GM18505 (cell line): ENCODE measurements around the gene CLDN9.
A peak's percentile ranks its signal among the peaks of the same experiment; 100 is the strongest.

Experiments used
- ATAC-seq: cut with Tn5 transposase; IDR thresholded peaks from one replicate; pipeline ENCODE4 v1.9.1; 2021; ENCODE audit not compliant: unreplicated experiment
- POLR2A ChIP-seq: IDR thresholded peaks from 4 replicates; pipeline ENCODE4 v1.6.1; 2011; ENCODE audit warnings: borderline replicate concordance; ENCODE audit not compliant: insufficient read depth, insufficient read length; ENCODE audit errors: extremely low read depth

Gene CLDN9, protein sequence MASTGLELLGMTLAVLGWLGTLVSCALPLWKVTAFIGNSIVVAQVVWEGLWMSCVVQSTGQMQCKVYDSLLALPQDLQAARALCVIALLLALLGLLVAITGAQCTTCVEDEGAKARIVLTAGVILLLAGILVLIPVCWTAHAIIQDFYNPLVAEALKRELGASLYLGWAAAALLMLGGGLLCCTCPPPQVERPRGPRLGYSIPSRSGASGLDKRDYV

GRCh38 chr16:3012828-3013420 lies at the start of gene CLDN9:
TSS of gene CLDN9 (plus strand) at chr16:3012923. CDS start at chr16:3013363, 440 bp downstream.
- no peak for ATAC-seq
- no peak for TF ChIP-seq POLR2A

GRCh38 chr16:2963074-2963722 lies 49.5 kb upstream of the CLDN9 start:
- ATAC-seq = no peak
- no peak for TF ChIP-seq POLR2A

DNA sequence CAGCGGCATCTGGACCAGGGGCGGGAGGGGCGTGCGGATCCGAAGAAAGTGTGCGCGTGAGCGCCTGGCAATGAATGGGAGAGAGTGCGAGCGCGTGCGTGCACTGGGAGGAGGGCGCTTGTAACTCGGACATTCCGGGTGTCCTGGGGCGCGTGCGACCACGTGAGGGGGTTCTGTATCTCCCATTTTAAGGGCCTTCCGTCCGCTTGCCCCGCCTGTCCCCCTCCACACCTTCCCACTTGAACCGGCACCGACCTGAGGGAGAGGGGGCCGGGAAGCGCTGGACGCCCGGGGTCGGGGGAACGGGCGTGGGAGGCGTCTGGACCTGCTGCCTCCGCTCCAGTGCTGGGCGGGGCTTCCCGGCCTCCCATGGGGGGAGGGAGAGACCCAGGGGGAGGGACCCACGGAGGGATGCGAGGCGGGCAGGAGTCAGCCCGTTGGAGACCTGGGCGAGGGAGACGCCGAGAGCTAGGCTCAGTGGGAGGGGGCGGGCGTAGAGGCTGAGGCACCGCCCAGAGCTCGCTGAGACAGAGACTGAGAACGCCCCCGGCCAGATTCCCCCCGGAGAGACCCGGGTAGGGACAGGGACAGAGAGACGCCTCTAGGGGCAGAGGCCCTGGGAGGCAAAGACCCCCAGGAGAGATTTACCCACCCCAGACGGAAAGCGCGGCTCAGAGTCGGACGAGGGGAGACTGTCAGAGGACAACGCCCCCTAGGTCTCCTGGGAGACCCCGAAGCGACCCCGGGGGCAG lies 48.8 kb upstream of the CLDN9 start, which contains the start of gene KREMEN2:
TSS of gene KREMEN2 (plus strand) at position 553 of the 752 bp plus-strand sequence. CDS start 246 bp downstream, outside the sequence.
- no peak for ATAC-seq
- peak; percentile 9 for TF ChIP-seq POLR2A

- ATAC-seq = no peak
These were observed 48.0 kb upstream of the CLDN9 start for GRCh38 chr16:2964475-2965336.

GRCh38 chr16:2966043-2966807 lies 46.5 kb upstream of the CLDN9 start:
- ATAC-seq = no peak
- TF ChIP-seq POLR2A = no peak

More at GRCh38 chr16:2964475-2965336, 48.0 kb upstream of the CLDN9 start:
- TF ChIP-seq POLR2A = no peak

GRCh38 chr16:2966808-2967191 lies 45.9 kb upstream of the CLDN9 start:
- TF ChIP-seq POLR2A = no peak
- ATAC-seq = no peak

DNA sequence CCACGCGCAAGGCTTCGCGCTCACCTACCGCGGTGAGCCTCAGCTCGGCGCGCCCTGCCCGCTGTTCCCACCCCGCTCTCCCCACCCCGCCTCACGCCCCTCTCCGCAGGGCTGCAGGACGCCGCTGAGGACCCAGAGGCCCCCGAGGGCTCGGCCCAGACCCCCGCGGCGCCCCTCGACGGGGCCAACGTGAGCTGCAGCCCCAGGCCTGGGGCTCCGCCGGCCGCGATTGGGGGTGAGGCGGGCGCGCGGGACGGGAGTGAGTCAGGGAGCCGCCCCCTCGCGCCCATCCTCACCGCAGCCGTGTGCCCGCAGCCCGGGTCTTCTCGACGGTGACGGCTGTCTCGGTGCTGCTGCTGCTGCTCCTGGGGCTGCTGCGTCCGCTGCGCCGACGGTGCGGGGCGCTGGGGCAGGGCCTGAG lies 45.5 kb upstream of the CLDN9 start:
- no peak for TF ChIP-seq POLR2A
- ATAC-seq = no peak

- TF ChIP-seq POLR2A = no peak
- ATAC-seq = no peak
These were observed 45.0 kb upstream of the CLDN9 start for GRCh38 chr16:2967721-2968161.

GRCh38 chr16:2968368-2968737 lies 44.4 kb upstream of the CLDN9 start:
- no peak for TF ChIP-seq POLR2A
- ATAC-seq = no peak

GRCh38 chr16:2968738-2969544 lies 43.8 kb upstream of the CLDN9 start, which contains the start of gene PAQR4:
TSS of gene PAQR4 (plus strand) at chr16:2969348. CDS start at chr16:2969675, 327 bp downstream.
- peak; percentile 69 for ATAC-seq
- TF ChIP-seq POLR2A = no peak
